HG03064 (cell line): Measurements from ENCODE around the gene VAV2.

Experiments
- ATAC-seq: cut with Tn5 transposase; IDR thresholded peaks from one replicate; pipeline ENCODE4 v1.9.1; 2021; ENCODE audit warnings: low read depth; ENCODE audit not compliant: unreplicated experiment

VAV2 gene

DNA sequence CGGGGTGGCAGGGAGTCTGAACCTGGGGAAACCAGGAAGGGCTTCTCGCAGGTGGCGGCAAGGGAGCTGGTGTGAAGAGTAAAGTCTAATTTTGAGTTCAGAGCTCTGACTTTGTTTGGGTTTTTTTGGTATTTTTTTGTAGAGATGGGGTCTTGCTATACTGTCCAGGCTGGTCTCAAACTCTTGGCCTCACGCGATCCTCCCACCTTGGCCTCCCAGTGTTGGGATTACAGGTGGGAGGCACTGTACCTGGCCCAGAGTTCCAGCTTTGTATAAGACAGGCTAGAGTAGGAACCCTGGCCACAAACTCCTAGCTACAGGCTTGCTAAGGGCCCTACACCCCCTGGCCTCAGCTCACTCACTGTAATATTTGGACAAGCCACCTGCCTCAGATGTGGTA lies 148.9 kb downstream of the VAV2 start:
- no peak for ATAC-seq

DNA sequence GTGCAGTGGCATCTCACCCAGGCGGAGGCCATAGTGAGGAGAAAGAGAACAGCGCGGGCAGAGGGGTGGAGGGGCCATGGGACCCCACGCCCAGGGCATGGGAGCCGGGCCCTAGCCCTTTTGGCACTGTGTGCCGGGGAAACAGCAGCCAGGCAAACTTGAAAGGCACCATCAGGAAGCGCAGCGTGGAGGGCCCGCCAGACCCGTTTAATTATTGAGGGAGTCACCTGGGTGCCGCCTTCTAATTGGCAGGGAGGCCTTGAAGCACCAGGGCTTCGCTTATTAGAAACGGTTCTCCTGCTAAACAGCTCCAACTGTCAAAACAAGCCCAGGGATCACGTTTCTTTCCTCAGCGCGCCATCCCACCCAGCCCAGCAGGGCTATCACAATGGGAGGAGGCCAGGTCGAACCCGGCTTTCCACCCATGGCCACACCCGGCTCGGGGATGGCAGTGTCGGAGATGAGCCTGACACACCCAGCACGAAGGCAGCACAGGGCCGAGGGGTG lies 149.3 kb downstream of the VAV2 start:
- no peak for ATAC-seq

DNA sequence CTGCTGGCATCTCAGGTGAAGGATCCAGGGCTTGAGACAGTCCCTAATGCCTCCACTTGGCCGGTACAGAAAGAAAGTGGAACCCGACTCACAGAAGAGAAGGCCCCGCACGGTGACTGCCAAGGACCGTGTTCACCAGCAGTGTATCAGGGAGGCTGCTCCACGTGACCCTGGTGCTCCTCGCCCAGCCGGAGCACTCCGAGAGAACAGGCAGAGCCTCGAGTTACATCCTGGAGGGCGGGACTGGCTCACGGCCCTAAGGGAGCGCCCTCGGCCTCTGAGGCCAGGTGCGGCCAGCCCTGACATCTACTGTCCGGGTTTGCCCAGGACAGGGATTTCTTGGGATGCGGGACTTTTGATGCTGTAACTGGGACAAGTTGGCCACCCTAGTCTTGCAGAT lies 149.9 kb downstream of the VAV2 start:
- ATAC-seq = no peak

DNA sequence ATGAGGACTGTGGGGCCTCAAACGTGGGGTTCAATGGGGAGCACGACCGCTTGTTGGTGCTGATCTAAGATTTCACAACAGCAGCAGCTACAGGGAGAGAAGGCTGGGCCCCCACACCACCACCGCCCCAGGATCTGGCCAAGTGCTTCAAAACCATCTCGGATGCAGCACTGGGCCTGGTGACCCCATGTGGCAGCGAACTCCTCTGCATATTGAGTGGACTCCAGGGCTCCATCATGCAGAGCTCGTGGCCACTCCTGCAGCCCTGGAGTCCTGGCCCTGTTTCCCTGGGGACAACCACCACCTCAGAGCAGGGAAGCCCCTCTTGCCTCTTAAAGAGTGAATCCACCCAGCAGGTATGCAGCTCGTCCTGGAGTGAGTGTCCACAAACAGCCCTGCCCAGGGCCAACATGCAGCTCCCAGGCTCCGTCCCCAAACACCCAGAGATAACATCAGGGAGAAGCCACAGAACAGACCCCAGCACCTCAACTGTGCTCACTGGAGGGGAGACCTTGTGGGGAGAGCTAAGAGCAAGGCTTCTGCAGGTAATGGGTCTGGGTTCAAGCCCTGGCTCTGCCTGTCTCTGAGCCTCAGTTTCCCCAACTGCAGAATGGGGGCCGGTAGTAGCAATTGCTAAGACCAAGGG lies 150.8 kb downstream of the VAV2 start:
- no peak for ATAC-seq

DNA sequence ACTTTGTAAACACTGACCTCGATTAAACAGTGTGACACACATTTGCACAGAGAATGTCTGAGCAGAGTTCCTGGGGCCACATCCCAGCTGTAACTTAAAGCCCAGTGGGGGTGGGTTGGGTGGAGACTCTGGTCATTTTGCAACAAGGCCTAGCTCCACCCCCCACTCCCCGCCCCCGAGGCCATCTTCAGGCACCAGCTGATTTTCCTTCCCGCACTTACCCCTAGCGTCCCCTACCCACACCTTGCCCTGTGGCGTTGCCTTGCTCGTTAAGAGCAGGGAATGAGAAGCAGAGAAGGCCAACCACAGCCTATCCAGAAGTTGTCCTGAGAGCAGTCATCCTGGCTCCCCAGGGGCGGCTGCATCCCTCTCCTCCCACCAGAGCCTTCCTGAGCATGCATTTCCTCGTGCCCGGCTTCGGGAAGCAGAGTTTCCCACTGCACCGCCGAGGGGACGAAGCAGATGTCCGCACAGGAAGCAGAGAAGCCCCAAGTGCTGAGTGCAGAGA lies 152.2 kb downstream of the VAV2 start:
- ATAC-seq = no peak

DNA sequence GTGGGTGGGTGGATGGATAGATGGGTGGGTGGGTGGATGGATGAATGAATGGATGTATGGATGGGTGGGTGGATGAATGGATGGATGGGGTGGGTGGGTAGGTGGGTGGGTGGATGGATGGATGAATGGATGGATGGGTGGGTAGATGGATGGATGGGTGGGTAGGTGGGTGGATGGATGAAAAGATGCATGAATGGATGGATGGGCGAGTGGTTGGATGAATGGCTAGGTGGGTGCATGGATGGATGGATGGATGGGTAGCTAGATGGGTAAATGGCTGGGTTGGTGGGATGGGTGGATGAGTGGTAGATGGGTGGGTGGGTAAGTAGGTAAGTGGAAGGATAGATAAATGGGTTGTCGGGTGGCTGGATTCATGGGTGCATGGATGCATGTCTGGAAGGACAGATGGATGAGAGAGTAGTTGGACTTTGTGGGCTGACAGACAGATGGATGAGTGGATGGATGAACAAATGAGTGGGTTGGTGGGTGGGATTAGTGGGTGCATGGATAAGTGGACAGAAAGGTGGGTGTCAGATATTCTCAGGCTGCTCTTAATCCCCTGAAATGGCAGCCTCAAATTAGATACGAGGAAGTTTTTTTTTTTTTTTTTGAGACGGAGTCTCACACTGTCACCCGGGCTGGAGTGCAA lies 153.1 kb downstream of the VAV2 start:
- ATAC-seq = no peak

DNA sequence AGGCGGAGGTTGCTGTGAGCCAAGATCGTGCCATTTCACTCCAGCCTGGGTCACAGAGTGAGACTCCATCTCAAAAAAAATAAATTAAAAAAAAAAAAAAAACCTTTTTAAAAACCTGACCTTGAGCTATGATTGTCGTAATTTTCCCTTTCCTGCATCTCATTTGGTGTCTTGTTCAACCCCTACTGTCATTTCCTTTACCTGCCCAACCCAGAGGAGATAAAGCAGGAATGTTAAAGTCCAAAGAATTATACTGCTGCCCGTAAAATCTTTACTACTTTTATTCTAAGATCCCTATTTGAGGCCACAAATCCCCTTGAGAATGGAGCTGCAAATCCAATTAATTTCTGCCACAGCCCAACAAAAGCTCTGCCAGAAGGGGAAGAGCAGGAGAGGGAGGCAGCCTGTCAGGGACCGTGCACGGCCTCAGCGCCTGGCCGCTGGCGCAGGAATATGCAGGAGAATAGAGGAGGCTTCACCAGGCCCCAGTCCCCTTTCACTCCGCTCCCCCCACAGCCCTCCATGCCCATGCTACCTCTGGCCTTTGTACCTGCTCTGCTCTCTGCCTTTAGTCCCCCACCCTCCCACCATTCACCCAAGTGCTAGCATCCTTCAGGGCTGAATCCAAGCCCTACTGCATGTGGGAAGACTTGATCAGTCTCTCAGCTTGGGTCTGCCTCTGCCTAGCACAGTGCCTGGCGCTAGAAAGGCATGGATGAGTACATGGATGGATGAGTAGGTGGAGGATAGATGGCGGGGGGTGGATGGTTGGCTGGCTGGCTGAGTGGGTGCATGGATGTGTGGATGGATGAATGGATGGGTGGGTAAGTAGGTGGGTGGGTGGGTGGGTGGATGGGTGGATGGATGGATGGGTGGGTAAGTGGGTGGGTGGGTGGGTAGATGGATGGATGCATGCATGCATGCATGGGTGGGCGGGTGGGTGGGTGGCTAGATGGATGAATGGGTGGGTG lies 154.2 kb downstream of the VAV2 start:
- no peak for ATAC-seq

DNA sequence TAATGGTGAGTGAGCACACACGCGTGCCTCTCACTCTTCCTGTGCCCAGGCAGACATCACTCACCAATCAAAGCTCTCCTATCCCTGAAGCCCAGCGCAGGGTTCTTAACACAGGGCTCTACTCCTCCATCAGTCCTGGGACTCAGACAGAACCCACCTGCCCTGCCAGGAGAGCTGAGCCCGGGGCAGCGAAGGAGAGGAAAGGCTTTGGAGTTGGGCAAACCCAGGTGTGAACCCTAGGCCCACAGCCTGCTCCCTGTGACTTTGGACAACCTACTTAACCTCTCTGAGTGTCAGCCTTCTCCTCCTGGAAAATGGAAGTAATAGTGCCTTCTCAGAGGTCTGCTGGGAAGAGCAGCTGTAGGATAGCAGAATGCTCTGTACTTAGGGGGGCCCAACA lies 155.3 kb downstream of the VAV2 start:
- no peak for ATAC-seq

DNA sequence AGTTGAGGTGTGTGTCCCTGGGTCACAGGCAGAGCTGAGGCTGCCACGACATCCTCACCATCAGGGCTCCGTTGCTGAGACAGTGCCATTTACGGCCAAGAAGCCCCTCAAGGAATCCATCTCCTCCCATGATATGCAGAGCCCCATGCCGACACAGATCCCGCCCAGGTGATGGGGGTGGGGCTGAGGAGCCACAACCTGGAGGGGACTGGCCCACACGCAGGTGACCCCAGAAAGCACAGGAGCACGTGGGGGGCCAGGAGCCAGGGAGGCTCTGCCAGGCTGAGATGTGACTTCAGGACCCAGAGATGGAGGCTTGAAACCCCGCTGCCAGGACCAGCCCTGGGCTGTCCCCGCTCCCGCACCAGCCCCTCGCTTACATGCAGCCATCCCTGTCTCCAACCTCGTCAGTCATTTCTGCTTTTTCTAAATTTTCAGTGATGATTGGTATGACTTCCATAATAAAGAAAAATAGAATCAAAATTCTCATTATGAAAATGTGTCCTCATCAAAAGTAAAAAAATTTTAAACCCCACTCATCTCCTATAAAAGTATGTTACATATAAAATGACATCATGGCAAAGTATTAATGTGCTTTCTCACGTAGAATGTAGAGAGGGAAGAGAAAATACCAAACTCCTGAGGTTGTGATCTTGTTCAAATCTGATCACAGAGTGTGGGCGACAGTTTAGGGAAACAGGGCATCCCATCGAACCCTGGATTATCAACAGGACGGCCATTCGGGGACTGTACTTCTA lies 155.9 kb downstream of the VAV2 start:
- ATAC-seq = no peak

DNA sequence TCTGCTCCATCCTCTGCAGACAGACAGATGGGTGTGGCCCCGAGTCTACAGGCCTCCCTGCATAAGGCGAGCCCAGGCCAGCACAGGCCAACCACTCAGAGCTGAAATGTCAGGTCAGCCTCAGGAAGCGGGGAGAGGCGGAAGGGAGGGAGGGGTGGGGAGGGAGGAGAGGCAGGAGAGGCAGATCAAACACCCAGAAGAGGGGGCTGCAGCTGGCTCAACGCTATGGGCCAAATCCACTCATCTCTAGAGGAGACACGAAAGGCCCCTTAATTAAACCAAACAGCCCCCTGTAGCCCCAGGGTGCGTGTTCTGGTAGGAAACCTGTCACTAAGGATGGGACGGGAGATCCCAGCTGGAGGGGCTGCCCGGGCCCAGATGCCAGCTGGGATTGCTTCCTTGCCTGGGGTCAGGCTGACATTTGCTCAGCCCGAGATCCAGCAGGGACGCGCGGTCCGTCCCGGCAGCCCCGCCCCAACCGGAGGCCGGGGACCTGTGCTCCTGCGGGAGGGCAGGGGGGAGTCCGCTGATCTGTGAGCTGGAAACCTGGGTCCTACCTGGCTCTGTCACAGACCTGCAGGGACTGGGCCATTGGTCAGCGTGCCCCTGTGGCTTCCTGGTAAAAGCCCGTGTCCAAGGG lies 156.7 kb downstream of the VAV2 start:
- no peak for ATAC-seq

DNA sequence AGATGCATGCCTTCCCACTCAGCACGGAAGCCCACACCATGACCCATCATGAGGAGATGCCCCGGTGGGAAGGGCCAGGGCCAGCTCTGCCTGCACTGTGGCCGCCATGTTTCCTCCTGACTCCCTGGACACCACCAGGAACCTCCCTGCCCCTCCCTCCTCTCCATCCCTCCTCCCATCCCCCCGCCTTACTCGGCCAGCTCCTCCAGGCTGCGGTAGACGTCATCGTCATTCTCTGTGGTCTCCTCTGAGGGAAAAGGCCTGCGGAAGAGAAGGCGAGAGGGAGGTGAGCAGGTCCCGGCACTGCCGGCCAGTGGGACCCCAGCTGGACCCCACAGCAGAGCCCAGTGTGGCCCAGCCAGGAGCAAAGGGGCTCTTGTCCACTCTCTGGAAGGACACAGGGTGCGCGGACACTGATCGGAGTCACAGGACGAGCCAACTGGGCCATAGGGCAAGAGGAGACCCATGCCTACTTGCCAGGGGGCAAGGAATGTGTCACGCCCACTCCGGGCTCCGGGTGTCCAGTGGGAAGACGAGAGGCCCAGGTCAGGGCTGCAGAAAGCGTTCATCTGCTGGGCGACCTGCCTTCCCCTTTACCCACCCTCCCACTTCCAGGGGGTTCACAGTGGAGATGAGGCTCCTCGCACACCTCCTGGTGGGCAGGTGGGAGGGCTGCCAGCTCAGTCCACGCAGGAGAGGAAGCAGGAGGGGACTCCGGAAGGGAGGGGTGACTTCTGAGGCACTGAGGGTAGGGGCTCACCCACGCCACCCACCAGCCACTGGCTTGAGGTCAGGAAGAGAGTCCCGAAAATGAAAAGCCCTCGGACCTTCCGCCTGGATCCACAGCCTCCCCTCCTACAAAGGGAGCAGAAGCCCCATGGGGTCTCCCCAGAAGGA lies 157.8 kb downstream of the VAV2 start:
- no peak for ATAC-seq

DNA sequence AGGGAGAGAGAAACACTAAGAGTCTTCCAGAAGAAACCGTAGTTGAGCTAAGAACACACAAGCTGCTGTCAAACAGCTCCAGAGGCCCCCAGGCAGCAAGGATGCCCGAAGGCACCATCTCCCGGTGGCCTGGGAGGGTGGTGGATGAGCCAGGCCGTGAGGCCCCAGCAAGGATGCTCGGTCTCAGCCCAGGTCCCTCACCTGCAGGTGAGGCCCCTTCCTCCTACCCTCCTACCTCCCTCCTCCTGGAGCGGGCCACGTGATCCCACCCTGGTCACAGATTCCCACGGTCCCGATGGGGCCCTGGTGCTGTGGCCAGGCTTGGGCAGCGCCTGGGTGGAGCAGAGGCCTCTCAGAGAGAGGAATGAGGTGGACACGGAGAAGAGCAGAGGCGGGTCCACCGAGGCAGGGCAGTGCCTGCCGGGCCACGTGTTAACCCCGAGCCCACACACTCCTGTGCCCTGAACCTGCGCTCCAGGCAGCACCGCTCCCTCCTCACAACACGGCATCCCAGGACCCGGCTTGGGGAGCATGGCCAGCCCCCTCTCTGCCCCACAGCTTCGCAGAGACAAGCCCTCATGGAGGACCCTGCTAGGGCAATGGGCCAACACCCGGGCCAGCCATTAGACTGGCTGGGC lies 158.6 kb downstream of the VAV2 start:
- ATAC-seq = no peak

DNA sequence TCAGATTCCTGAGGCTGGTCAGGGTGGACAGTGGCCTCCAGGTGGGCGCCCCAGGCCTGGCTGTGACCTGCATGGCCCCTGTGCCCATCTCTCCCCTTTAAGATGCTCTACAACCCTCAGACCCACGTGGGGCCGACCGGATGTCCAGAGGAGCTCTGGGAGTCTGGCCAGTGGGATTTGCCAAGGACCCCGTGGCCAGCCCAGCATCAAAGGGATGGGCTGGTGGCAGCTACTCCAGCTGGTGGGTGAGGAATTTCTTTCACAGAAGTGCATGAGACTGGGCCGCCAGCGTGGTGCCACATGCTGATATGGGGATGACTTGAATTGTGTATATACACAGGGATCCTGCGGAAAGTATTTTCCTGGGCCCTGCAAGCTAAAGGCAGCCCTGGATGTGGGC lies 159.2 kb downstream of the VAV2 start:
- no peak for ATAC-seq

DNA sequence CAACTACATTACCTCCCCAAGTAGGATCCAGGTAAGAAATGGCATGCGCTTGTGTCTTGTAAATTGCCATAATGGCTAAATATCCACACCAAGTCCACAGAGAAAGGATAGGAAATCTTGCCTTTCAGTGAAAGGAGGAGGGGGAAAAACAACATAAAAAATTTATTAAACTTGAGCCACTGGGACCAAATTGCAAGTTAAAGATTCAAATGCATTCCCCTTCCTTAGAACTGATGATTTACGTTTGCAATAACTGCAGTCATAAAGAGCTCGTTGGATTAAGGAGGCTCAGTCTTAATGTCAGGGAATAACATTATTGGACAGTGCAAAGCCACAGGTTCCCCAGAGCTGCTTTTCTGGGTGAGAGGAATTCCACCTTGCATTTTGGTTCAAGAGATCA lies 161.4 kb downstream of the VAV2 start:
- ATAC-seq = no peak

DNA sequence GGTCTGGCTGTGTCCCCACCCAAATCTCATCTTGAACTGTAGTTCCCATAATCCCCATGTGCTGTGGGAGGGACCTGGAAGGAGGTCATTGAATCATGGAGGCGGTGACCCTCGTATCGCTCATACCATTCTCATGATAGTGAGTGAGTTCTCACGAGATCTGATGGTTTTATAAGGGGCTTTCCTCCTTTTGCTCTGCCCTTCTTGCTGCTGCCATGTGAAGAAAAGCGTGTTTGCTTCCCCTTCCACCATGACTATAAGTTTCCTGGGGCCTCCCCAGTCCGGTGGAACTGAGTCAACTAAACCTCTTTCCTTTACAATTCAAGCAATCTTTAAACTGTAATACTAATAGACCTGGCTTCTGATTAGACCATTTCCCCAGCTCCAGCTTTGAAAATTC lies 161.8 kb downstream of the VAV2 start:
- ATAC-seq = no peak

DNA sequence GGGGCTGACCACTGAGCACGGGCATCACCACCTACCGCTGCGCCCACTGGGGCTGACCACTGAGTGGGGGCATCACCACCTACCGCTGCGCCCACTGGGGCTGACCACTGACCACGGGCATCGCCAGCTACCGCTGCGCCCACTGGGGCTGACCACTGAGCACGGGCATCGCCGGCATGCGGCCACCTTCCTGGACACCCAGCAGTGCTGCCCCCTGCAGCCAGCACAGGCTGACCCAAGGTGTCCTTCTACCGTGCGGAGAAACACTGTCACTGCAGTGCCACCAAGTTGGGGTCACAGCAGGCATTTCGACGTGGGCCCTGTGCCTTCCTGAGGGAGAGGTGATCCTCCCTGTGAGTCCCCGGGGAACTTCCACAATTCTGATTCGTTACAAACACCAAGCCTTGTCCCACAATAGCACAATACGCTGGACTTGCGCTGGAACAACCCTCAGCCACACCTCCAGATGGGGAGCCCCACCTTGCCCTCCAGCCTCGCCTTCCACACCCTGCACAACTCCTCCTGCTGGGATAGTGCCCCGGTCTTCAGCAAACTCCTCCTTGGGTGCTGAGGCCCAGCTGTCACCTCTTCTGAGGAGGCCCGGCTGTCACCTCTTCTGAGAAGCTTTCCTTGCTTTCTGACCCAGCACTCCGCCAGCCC lies 163.7 kb downstream of the VAV2 start:
- no peak for ATAC-seq

DNA sequence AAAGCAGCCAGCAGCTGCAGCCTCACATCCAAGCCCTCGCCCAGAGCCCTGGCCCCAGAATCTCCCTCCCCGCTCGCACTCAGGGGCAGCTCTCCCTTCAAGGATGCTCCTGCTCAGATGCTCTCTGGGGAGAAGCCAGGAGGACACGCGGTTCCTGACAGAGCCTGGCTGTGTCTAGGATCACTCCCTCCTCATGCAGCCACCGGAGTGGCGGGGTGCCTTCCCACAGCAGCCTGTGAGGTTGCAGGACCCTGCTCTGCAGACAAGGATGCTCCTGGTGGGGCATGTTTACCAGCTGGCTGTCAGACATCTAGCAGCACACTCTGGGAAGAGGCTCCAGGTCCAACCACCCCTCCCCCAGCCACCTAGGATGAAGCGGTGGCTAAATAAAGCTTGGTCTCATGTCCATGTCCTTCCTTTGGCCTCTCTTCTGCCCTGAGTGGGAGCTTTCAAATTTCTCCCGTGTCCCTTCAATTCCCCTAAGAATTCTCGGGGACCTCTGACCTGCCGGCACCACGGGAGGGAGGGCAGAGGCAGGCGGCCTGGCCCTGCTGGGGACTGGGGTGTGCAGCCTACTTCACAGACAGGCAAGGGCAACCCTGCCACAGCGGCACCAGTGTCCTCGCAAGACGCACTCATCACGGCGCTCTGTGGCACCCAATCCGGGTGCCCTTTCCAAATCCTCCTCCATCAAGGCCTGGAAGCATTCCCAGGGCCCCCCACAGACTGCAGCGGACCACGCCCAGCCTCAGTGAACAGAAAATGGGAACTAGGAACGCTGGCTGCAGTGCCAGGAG lies 165.6 kb downstream of the VAV2 start:
- no peak for ATAC-seq
